Superior temporal gyrus (tissue), 1 donor: ENCODE data around the gene UCP3.

Experiments used
- DNase-seq: peaks from one replicate; pipeline ENCODE4 v3.0.0-alpha.2; 2016; ENCODE audit errors: extremely low spot score

UCP3 gene

GRCh38 chr11:74008373-74009229 lies at the start of gene UCP3:
TSS of gene UCP3 (minus strand) at chr11:74009085. CDS start at chr11:74007042, 2,043 bp downstream.
- no peak for DNase-seq

DNA sequence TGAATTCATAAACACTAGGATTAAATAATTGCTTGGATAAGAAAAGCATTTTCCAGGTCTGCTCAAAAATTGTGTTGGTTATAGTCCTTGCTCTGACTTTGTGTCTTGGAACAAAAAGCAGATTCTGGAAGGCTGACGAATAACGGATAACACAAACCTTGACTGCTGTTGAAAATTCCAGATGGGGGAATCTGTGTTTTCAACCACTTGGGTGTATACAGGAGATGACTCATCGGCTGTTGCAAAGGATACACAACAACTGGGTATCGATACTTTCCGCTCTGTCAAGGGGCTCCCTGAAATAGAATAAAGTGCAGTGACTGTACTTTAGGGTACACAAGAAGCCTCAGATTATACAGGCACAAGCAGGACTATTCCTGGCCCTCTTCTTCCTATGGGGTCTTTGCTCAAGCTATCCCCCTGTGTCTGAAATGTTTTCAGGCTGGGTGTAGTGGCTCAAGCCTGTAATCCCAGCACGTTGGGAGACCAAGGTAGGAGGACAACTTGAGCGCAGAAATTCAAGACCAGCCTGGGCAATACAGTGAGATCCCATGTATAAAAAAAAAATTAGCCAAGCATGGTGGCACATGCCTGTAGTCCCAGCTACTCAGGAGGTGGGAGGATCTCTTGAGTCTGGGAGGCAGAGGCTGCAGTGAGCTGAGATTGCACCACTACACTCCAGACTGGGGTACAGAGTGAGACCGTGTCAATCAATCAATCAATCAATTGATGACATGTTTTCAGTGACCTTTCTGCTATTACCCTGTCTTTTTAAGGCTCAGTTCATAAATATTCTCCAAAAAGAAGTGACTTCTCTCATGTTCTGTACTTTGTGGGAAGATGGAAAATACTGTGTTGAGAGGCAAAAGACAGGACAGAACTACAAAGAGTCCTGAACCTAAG lies 48.6 kb upstream of the UCP3 start:
- DNase-seq, result no peak

DNA sequence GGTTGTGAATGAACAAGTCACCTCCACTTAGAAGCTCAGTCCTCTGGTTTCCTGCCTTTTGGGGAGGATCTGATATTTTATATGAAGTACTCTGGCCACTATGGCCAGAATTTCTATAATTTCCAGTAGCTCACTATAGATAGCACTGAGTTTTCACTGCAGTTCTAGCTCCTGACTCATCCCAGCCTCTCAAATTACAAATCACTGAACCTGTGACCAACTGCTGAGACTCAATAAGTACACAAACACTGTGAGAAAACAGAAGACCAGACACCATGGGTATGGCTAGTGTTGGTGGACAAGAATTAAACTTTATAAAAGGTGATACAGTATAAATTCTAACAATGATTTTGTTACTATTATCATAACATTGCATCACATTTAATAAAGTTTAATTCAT lies 47.1 kb upstream of the UCP3 start:
- DNase-seq, result no peak

DNA sequence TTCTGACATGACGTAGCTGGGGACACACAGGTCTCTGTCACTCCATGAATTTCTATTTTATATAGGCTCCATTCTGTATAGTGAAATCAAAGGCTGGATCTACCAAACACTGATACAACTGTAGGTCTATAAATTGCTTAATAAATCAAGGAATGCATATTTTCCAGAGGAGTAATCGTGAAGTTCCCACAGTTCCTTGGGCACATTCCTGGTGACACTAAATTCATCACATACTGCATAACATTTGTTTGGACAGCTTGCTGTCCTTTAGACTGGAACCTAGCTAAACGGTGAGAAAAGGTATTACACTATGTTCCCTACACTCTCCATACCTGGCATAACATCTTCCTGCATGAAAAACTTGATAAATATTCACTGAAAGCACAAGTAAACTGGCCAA lies 41.6 kb upstream of the UCP3 start:
- DNase-seq, result no peak

GRCh38 chr11:74048993-74049392 lies 40.1 kb upstream of the UCP3 start:
- DNase-seq, result no peak

DNA sequence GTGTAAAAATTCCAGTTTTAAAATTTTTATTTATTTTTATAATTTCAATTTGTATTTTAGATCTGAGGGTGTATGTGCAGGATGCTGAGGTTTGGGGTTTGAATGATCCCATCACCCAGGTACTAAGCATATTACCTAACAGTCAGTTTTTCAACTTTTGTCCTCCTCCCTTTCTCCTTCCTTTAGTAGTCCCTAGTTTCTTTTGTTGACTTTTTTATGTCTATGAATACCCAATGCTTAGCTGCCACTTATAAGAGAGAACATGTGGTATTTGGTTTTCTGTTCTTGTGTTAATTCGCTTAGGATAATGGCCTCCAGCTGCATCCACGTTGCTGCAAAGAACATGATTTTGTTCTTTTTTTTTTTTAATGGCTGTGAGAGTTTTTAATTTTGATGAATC lies 35.7 kb upstream of the UCP3 start:
- no peak for DNase-seq

GRCh38 chr11:74043450-74043849 lies 34.6 kb upstream of the UCP3 start:
- no peak for DNase-seq

DNA sequence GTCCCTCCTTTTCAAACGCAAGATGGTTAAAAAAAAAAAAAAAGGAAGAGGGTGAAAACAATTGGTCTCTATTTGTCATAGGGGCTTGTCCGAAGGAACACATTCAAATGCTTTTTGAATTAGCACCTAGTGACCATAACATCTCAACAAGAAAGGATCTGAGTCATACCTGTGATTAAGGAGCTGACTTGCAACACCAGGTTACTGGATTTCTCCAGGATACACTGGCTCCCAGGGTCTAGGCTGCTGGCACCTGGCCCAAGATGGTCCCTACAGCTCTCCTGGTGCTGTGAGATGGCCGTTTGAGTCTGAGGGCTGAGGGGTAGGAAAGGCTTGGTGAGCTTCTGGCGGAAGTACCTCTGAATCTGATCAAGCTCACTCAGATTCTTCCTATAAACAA lies 28.4 kb upstream of the UCP3 start:
- no peak for DNase-seq

DNA sequence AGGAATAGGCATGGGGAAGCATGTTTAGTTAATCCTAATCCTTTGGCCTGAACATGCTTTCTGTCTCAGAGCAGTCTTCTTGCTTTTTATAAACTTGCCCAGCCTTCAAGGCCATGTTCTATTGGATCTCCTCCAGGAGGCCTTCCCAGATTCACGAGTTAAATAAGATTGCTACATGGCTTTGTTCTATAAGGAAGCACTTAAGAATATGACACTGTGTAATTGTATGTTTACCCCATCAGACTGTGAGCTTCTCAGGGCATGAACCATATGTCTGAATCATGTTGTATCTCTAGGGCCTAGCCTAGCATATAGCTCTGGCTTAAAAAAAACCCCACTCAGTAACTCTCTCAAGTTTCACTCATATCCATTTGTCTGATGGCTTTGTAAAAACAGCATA lies 26.4 kb upstream of the UCP3 start:
- DNase-seq, result no peak

DNA sequence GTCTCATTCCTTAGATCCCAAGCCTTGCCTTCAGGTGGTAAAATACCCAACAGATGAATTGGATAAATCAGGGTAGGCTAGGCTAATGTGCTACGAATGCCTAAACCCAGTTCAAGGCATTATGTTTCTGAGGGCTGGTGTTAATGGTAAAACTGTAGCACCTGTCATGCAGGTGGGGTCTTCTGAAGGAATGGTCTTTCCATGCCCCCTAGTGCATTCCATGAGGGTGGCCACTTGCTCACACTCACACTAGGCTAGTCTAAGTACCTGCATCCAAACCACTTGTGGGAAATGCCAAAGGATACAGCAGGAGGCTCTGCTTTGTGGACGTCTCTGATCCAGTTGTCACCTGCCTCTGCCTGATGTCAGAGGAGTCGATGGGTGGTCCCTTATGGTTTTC lies 24.2 kb upstream of the UCP3 start:
- no peak for DNase-seq

GRCh38 chr11:74030723-74031676 lies 22.1 kb upstream of the UCP3 start:
- DNase-seq, result no peak

DNA sequence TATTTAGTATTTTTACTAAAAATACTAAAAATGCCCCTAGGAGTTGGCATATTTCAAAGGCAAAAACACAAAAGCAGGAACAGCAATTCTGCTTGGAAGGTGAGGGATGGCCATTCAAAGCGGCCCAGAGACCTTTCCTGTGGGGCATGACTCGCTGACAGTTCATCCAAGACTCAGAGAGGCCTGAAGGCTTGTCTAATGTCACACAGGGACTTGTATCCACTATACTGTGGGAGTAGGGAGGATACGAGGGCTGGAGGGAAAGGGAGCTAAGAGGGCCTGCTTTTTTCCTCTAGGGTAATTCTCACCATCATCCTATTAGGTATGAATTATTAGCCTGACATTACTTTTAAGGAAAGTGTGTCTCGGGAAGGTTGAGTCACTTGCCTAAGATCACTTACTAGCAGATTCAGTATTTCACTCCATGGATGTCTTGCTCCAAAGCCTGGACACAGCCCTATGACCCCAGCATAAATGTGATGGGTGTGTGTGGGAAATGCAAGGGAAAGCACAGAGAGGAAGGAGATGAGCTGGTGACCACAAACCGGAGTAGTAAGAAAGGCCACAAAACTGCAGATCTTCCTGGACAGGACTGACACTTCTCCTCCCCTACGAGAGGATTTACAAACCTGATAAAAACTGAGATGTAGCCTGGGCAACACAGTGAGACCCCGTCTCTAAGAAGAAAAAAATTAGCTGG lies 16.7 kb upstream of the UCP3 start:
- no peak for DNase-seq

DNA sequence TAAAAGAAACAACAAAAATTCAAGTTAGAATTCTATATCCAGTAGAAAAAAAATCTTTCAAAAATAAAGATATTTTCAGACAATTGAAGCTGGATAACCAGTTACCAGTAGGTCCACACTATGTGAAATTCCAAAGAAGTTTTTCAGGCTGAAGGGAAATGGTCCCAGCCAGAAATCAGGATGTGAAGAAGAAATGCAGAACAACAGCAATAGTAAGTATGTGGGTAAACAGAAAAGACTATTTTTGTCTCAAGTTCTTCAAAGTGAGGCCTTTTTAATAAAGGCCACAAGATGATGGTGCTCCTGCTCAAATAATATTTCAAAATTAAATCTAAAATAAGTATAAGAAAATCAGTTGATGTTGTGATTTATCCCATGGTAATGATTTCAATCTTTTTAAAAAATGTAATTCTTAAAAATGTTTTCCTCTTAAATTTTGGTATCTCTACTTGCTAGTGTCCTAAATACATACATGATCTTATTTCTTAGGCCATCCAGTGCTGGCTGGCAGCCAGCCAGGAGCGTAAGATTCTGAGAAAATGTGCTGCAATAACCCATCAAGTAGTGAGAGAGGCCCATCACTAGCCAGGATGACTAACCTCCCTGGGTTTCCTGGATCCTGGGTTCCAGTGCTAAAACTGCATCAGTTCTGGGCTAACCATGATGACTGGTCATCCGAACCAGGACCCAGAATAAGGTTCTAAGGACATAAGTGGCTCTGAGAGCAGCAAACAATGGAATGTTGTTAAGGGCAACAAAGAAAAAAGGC lies 15.6 kb upstream of the UCP3 start:
- DNase-seq, result no peak

- DNase-seq, result no peak
These were observed 14.4 kb upstream of the UCP3 start for GRCh38 chr11:74023276-74023675.

DNA sequence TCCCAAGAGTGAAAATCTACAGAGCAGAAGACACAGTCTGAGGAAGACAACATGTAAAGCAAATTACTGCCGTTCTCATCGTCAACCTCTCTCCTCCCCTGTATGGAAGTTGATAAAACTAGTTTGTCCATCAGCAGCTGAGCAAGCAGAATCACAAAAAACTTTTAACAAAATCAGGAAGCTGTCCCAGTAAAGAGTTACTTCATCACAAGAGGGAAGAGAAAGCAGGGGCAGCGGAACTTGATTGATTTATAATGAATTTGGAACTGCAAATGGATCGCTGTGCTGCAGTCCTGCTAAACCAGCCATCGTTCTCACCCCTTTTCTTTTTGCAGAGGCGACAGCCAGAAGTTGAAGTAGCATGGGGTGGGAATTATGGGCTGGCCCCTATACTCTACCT lies 13.7 kb upstream of the UCP3 start:
- DNase-seq, result no peak

GRCh38 chr11:74021998-74022397 lies 13.1 kb upstream of the UCP3 start:
- DNase-seq, result no peak

GRCh38 chr11:74020539-74020938 lies 11.7 kb upstream of the UCP3 start:
- no peak for DNase-seq

GRCh38 chr11:74019860-74020259 lies 11.0 kb upstream of the UCP3 start:
- peak; percentile 26 for DNase-seq

GRCh38 chr11:74019104-74019738 lies 10.3 kb upstream of the UCP3 start:
- no peak for DNase-seq
